ENCODE results near the gene RFTN1. TPM values are rescaled to one million over a fixed set of nuclear protein-coding genes. Genes with fewer than 3 reads are reported as not detected.

RFTN1 gene
- total and polyA plus RNA-seq, 2 experiments from 2014 or later: 3.3 to 7.2 TPM

DNA sequence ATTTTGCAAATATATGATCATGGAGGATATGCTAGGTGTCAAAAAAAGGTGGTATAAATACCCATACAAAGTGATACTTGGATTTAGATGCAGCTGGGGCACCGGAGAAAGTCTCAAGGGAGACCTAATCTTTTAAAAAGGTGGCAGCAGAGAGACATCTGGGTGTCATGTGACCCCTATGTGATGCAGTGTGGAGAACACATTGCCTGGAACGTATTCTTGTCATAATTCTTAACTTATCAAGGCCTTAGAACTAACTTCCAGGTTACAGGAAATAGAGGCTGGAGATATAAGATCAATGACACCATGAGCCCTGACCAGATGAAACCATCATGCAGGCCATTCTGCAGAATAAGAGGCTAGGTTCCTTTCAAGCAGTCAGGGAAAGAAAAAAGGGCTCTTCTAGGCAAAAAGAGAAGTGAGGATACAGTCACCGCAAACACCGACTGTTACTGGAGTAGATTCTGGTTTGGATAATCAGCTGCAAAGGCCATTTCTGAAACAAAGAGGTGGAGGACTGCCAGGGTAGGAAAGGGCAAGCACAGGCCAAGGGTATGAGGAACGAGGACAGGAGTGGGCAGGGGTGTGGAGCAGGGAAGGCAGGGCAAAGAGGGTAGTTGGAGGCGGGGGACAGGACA is 147.9 kb downstream of the RFTN1 start:
- ATAC-seq (no peak), DNase-seq (ENCODE audit: low spot score) (no peak)
- H3K4me1 ChIP-seq (ENCODE audit: insufficient read depth): peaks cover 15% of the 10 kb centered on the region
- peaks cover 15% of the 10 kb centered on the region; the same call in 2 of the 3 replicates for H3K4me1 Mint-ChIP-seq
- peaks cover 1% of the 10 kb centered on the region for H3K27me3 Mint-ChIP-seq (ENCODE audit: insufficient read depth, low read depth, poor library complexity)
- H3K36me3 Mint-ChIP-seq (ENCODE audit: low read depth): no peaks in the 10 kb centered on the region
- H3K4me3 ChIP-seq: no peak overlapping the region
- no peaks in the 10 kb centered on the region for H3K36me3 ChIP-seq (ENCODE audit: insufficient read depth)
- no peak overlapping the region for H2AFZ ChIP-seq
- H3K4me3 Mint-ChIP-seq: no peak overlapping the region
- H3K4me2 ChIP-seq: no peak overlapping the region
- H3K27ac ChIP-seq (ENCODE audit: low read depth): no peak overlapping the region
- H3K79me2 ChIP-seq (replicated peaks; ENCODE audit: insufficient read depth): no peaks in the 10 kb centered on the region
- H4K20me1 ChIP-seq (replicated peaks; ENCODE audit: insufficient read depth): no peaks in the 10 kb centered on the region
- no peaks in the 10 kb centered on the region for H3K9me3 Mint-ChIP-seq
- H3F3A ChIP-seq (replicated peaks; ENCODE audit: low read depth): no peaks in the 10 kb centered on the region
- TF ChIP-seq POLR2AphosphoS5 (IDR thresholded peaks at IDR 0.05; ENCODE audit: low read depth) (no peak), EZH2 (IDR thresholded peaks at IDR 0.05; ENCODE audit: low read depth, unreplicated experiment) (no peak)
- no peaks in the 10 kb centered on the region for H3K27me3 ChIP-seq (ENCODE audit: insufficient read depth)
- H3K27ac Mint-ChIP-seq: no peak overlapping the region
- no peaks in the 10 kb centered on the region for H3K9me2 ChIP-seq (ENCODE audit: insufficient read depth)

DNA sequence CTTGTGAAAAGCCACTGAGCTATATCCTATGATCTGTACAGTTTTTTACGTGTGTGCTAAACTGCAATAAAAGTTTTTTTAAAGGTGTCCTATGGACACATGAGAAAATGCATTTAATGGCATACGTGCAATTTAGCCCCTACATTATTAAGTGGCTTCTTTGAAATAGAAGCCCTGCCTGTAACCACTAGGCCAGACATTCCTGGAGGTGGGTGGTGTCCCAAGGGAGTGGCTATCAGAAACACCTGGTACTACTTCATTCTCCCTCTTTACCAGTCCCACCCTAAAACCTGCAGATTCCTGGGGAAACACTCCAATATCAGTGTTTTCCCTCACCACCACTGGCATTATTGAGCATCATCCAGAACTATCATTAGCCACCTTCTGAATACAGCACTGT is 148.5 kb downstream of the RFTN1 start:
- no peaks in the 10 kb centered on the region for H3K9me3 Mint-ChIP-seq
- no peak for TF ChIP-seq REST (IDR thresholded peaks at IDR 0.05; ENCODE audit: unreplicated experiment)
- TF ChIP-seq, protein P1, sequence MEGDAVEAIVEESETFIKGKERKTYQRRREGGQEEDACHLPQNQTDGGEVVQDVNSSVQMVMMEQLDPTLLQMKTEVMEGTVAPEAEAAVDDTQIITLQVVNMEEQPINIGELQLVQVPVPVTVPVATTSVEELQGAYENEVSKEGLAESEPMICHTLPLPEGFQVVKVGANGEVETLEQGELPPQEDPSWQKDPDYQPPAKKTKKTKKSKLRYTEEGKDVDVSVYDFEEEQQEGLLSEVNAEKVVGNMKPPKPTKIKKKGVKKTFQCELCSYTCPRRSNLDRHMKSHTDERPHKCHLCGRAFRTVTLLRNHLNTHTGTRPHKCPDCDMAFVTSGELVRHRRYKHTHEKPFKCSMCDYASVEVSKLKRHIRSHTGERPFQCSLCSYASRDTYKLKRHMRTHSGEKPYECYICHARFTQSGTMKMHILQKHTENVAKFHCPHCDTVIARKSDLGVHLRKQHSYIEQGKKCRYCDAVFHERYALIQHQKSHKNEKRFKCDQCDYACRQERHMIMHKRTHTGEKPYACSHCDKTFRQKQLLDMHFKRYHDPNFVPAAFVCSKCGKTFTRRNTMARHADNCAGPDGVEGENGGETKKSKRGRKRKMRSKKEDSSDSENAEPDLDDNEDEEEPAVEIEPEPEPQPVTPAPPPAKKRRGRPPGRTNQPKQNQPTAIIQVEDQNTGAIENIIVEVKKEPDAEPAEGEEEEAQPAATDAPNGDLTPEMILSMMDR (conservative IDR thresholded peaks at IDR 0.05; ENCODE audit: low read depth in 2 of 2): no peak
- TF ChIP-seq ETS1 (IDR thresholded peaks at IDR 0.05): no peak
- no peak for TF ChIP-seq ZNF331 (CRISPR knock-in tag; IDR thresholded peaks at IDR 0.05; ENCODE audit: low read depth)
- TF ChIP-seq POLR2AphosphoS5 (IDR thresholded peaks at IDR 0.05; ENCODE audit: low read depth): no peak
- TF ChIP-seq EZH2phosphoT487 (IDR thresholded peaks at IDR 0.05; ENCODE audit: unreplicated experiment): no peak
- no peak for TF ChIP-seq EZH2 (IDR thresholded peaks at IDR 0.05; ENCODE audit: low read depth, unreplicated experiment)
- TF ChIP-seq STAT1 (IDR thresholded peaks at IDR 0.05; ENCODE audit: unreplicated experiment): no peak
- TF ChIP-seq JUNB (IDR thresholded peaks at IDR 0.05; ENCODE audit: unreplicated experiment): no peak

More for the DNA sequence above, 148.5 kb downstream of the RFTN1 start:
- H3K4me1 Mint-ChIP-seq: peaks cover 9% of the 10 kb centered on the region; the same call in 2 of the 3 replicates
- Histone ChIP-seq H3F3A (replicated peaks; ENCODE audit: low read depth) (no peaks in the 10 kb centered on the region), H3K27ac (ENCODE audit: low read depth) (no peak overlapping the region), H2AFZ (no peak overlapping the region), H4K20me1 (replicated peaks; ENCODE audit: insufficient read depth) (no peaks in the 10 kb centered on the region), H3K36me3 (ENCODE audit: insufficient read depth) (no peaks in the 10 kb centered on the region), H3K27me3 (ENCODE audit: insufficient read depth) (no peaks in the 10 kb centered on the region), H3K4me2 (no peak overlapping the region), H3K79me2 (replicated peaks; ENCODE audit: insufficient read depth) (no peaks in the 10 kb centered on the region), H3K4me3 (no peak overlapping the region), H3K9me2 (ENCODE audit: insufficient read depth) (no peaks in the 10 kb centered on the region), H3K4me1 (ENCODE audit: insufficient read depth) (peaks cover 11% of the 10 kb centered on the region)
- no peak overlapping the region for H3K27ac Mint-ChIP-seq
- H3K4me3 Mint-ChIP-seq: no peak overlapping the region
- H3K36me3 Mint-ChIP-seq (ENCODE audit: low read depth): no peaks in the 10 kb centered on the region
- DNase-seq (ENCODE audit: low spot score) (no peak), ATAC-seq (no peak)
- peaks cover 1% of the 10 kb centered on the region for H3K27me3 Mint-ChIP-seq (ENCODE audit: insufficient read depth, low read depth, poor library complexity)

All from GM23338 (cell line).